HUES6 (cell line): ENCODE results near the gene GP1BB.
"Not testable (repeated sequence)": the region's sequence is repeated elsewhere in the genome, so short reads cannot be mapped to it uniquely, and the experiment has no call there.

Source experiments
- H3K27ac ChIP-seq: 2 replicates; pipeline ENCODE4 v1.7.0; 2013; ENCODE audit warnings: low read depth, mild to moderate bottlenecking, low read length, inconsistent platforms
- H3K27me3 ChIP-seq: 2 replicates; pipeline ENCODE4 v1.6.1; 2013; ENCODE audit warnings: low read length; ENCODE audit not compliant: control insufficient read depth, insufficient read depth
- H3K36me3 ChIP-seq: 2 replicates; pipeline ENCODE4 v1.6.1; 2013; ENCODE audit warnings: low read length; ENCODE audit not compliant: control insufficient read depth, insufficient read depth
- H3K4me1 ChIP-seq: 2 replicates; pipeline ENCODE4 v1.6.1; 2013; ENCODE audit warnings: low read length; ENCODE audit not compliant: control insufficient read depth, insufficient read depth
- H3K4me3 ChIP-seq: 2 replicates; pipeline ENCODE4 v1.5.1; 2013; ENCODE audit warnings: low read depth, low read length
- H3K9ac ChIP-seq: one replicate; pipeline ENCODE4 v1.6.1; 2013; ENCODE audit warnings: mild to moderate bottlenecking, low read length
- H3K9me3 ChIP-seq: 2 replicates; pipeline ENCODE4 v1.6.1; 2013; ENCODE audit warnings: low read depth, low read length; ENCODE audit not compliant: control insufficient read depth, insufficient read depth

Gene GP1BB

GRCh38 chr22:19723232-19723982 lies at the start of gene GP1BB:
Gene GP1BB (plus strand): TSS chr22:19723539. CDS start chr22:19723570, 31 bp downstream.
- Histone ChIP-seq H3K27me3 (peaks cover 100% of the 10 kb centered on the region), H3K4me1 (peaks cover 30% of the 10 kb centered on the region), H3K4me3 (peak within 1 kb of the TSS; percentile 63)

GRCh38 chr22:19673660-19674059 lies 49.7 kb upstream of the GP1BB start:
- Histone ChIP-seq H3K36me3 (no peaks in the 10 kb centered on the region), H3K27ac (no peak overlapping the region), H3K9ac (no peak overlapping the region), H3K4me1 (no peaks in the 10 kb centered on the region), H3K27me3 (peaks cover 2% of the 10 kb centered on the region; the same call in 1 of the 2 replicates), H3K4me3 (no peak overlapping the region), H3K9me3 (peaks cover 12% of the 10 kb centered on the region; the same call in 1 of the 2 replicates)

More at GRCh38 chr22:19723232-19723982, at the start of gene GP1BB:
- H3K9me3 ChIP-seq, result no peaks in the 10 kb centered on the region
- H3K27ac ChIP-seq, result no peak within 1 kb of the TSS
- no peak within 1 kb of the TSS for H3K9ac ChIP-seq
- peaks cover 7% of the 10 kb centered on the region; the same call in 1 of the 2 replicates for H3K36me3 ChIP-seq

- no peak overlapping the region for H3K27ac ChIP-seq
- peaks cover 6% of the 10 kb centered on the region for H3K4me1 ChIP-seq
- no peak overlapping the region for H3K9ac ChIP-seq
- peaks cover 2% of the 10 kb centered on the region; the same call in 1 of the 2 replicates for H3K27me3 ChIP-seq
- H3K9me3 ChIP-seq, result peaks cover 12% of the 10 kb centered on the region; the same call in 1 of the 2 replicates
- H3K36me3 ChIP-seq, result no peaks in the 10 kb centered on the region
- H3K4me3 ChIP-seq, result no peak overlapping the region
Measured at GRCh38 chr22:19674129-19674928, 49.0 kb upstream of the GP1BB start.

GRCh38 chr22:19674929-19675253 lies 48.4 kb upstream of the GP1BB start:
- Histone ChIP-seq H3K4me3 (no peak overlapping the region), H3K27me3 (peaks cover 3% of the 10 kb centered on the region; the same call in 1 of the 2 replicates), H3K27ac (no peak overlapping the region), H3K36me3 (no peaks in the 10 kb centered on the region), H3K4me1 (peaks cover 7% of the 10 kb centered on the region), H3K9ac (no peak overlapping the region), H3K9me3 (peaks cover 12% of the 10 kb centered on the region; the same call in 1 of the 2 replicates)

- H3K27ac ChIP-seq, result no peak overlapping the region
- H3K9ac ChIP-seq, result no peak overlapping the region
- H3K4me3 ChIP-seq, result no peak overlapping the region
- peaks cover 12% of the 10 kb centered on the region; the same call in 1 of the 2 replicates for H3K9me3 ChIP-seq
- H3K36me3 ChIP-seq, result no peaks in the 10 kb centered on the region
- H3K27me3 ChIP-seq, result peaks cover 6% of the 10 kb centered on the region; the same call in 1 of the 2 replicates
- H3K4me1 ChIP-seq, result peaks cover 7% of the 10 kb centered on the region
Measured at GRCh38 chr22:19675428-19675827, 47.9 kb upstream of the GP1BB start.

GRCh38 chr22:19676437-19676836 lies 46.9 kb upstream of the GP1BB start:
- not testable (repeated sequence) for H3K9ac ChIP-seq, H3K27me3 ChIP-seq, H3K4me3 ChIP-seq, H3K4me1 ChIP-seq, H3K36me3 ChIP-seq, H3K27ac ChIP-seq, H3K9me3 ChIP-seq

GRCh38 chr22:19678949-19679521 lies 44.3 kb upstream of the GP1BB start:
- Histone ChIP-seq H3K4me1 (peaks cover 7% of the 10 kb centered on the region), H3K27me3 (0 out of 2 replicates have a peak, but pooled peaks cover 6% of the 10 kb centered on the region), H3K9me3 (peaks cover 3% of the 10 kb centered on the region; the same call in 1 of the 2 replicates), H3K36me3 (no peaks in the 10 kb centered on the region), H3K9ac (no peak overlapping the region), H3K27ac (no peak overlapping the region), H3K4me3 (no peak overlapping the region)

GRCh38 chr22:19679522-19680101 lies 43.7 kb upstream of the GP1BB start:
- Histone ChIP-seq H3K9ac (no peak overlapping the region), H3K4me3 (no peak overlapping the region), H3K36me3 (no peaks in the 10 kb centered on the region), H3K9me3 (peaks cover 3% of the 10 kb centered on the region; the same call in 1 of the 2 replicates), H3K4me1 (peaks cover 7% of the 10 kb centered on the region), H3K27me3 (0 out of 2 replicates have a peak, but pooled peaks cover 6% of the 10 kb centered on the region), H3K27ac (no peak overlapping the region)

- peaks cover 3% of the 10 kb centered on the region; the same call in 1 of the 2 replicates for H3K9me3 ChIP-seq
- H3K27me3 ChIP-seq, result 0 out of 2 replicates have a peak, but pooled peaks cover 3% of the 10 kb centered on the region
- no peaks in the 10 kb centered on the region for H3K36me3 ChIP-seq
- H3K9ac ChIP-seq, result no peak overlapping the region
- no peak overlapping the region for H3K4me3 ChIP-seq
- no peak overlapping the region for H3K27ac ChIP-seq
- H3K4me1 ChIP-seq, result peaks cover 7% of the 10 kb centered on the region
Measured at GRCh38 chr22:19680287-19680881, 43.0 kb upstream of the GP1BB start.
